ENCODE measurements around the gene C17orf50. TPM values are rescaled to one million over a fixed set of nuclear protein-coding genes. Genes with fewer than 3 reads are reported as not detected.

The C17orf50 gene
- total RNA-seq, 1 donor, result not detected

DNA sequence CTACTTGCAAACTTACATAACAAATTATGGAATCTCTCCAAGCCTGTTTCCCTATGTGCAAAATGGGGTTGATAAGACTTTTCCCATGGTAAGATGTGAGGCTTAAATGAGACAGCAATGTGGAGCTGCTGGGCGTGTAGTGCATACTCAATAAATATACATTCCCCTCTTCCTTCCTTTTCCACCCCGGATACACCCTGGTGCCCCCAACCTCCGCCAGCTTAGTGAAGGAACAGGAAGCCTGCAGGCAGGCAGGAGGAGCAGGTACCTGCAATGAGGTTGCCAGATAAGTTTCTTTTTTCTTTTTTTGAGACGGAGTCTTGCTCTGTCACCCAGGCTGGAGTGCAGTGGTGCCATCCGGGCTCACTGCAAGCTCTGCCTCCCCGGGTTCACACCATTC is 14.9 kb downstream of the C17orf50 start:
- Histone ChIP-seq H3K9me3 (ENCODE audit: low read depth, low read length) (no peaks in the 10 kb centered on the region), H3K4me1 (ENCODE audit: insufficient read depth, low read length) (peaks cover 9% of the 10 kb centered on the region), H3K4me3 (ENCODE audit: low read length) (no peak overlapping the region), H3K27me3 (ENCODE audit: insufficient read depth, low read length) (peaks cover 3% of the 10 kb centered on the region)

GRCh38 chr17:35778641-35779196 is 18.0 kb downstream of the C17orf50 start:
- peaks cover 9% of the 10 kb centered on the region for H3K4me1 ChIP-seq (ENCODE audit: insufficient read depth, low read length)
- H3K27me3 ChIP-seq (ENCODE audit: insufficient read depth, low read length), result peaks cover 3% of the 10 kb centered on the region
- no peak overlapping the region for H3K4me3 ChIP-seq (ENCODE audit: low read length)
- H3K9me3 ChIP-seq (ENCODE audit: low read depth, low read length), result no peaks in the 10 kb centered on the region

DNA sequence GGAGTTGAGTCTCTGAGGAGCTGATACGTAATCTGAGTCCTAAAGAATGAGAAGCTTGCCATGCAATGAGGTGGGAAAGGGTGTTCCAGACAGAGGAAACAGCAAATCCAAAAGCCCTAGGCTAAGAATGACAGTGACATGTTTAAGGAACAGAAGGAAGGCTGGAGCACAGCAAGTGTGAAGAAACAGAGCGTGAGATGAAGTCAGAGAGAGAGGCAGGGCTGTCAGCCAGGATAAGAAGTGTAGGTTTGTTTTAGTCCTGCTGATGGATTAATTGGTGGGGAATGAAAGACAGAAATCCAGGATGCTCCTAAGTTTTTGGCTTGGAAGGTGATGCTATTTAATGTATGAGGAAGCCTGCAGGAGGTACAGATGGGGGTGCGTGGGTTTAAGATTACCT is 20.3 kb downstream of the C17orf50 start:
- Histone ChIP-seq H3K27me3 (ENCODE audit: insufficient read depth, low read length) (peaks cover 3% of the 10 kb centered on the region), H3K9me3 (ENCODE audit: low read depth, low read length) (no peaks in the 10 kb centered on the region), H3K4me1 (ENCODE audit: insufficient read depth, low read length) (peaks cover 9% of the 10 kb centered on the region), H3K4me3 (ENCODE audit: low read length) (no peak overlapping the region)

- no peaks in the 10 kb centered on the region for H3K4me1 ChIP-seq (ENCODE audit: insufficient read depth, low read length)
- H3K27me3 ChIP-seq (ENCODE audit: insufficient read depth, low read length), result no peaks in the 10 kb centered on the region
- no peak overlapping the region for H3K4me3 ChIP-seq (ENCODE audit: low read length)
- no peaks in the 10 kb centered on the region for H3K9me3 ChIP-seq (ENCODE audit: low read depth, low read length)
Measured at GRCh38 chr17:35784895-35785294, 24.2 kb downstream of the C17orf50 start.

DNA sequence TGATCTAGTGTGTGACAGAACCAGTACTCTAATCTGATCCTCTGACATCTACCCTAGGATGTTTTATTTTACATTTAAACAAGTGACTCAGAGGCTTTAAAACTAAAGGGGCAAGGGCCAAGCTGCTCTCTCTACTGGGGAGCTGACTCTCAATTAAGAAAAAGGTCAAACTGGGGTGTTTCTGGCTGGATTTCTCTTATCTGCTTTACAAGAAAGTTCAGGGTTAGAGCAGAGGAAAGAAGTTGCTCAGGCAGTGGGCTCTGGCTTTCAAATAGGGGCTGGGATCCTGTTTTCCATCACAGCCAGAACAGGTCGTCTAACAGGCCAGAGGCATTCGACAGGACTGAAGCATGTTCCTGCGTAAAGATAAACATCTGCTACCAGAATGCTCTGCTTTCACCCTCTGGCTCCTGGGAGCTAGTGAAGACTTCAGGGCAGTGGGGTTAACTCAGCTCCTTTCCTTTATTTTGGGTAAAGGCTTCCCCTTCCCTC is 26.3 kb downstream of the C17orf50 start:
- Histone ChIP-seq H3K4me1 (ENCODE audit: insufficient read depth, low read length) (no peaks in the 10 kb centered on the region), H3K27me3 (ENCODE audit: insufficient read depth, low read length) (peaks cover 3% of the 10 kb centered on the region), H3K9me3 (ENCODE audit: low read depth, low read length) (no peaks in the 10 kb centered on the region), H3K4me3 (ENCODE audit: low read length) (no peak overlapping the region)

DNA sequence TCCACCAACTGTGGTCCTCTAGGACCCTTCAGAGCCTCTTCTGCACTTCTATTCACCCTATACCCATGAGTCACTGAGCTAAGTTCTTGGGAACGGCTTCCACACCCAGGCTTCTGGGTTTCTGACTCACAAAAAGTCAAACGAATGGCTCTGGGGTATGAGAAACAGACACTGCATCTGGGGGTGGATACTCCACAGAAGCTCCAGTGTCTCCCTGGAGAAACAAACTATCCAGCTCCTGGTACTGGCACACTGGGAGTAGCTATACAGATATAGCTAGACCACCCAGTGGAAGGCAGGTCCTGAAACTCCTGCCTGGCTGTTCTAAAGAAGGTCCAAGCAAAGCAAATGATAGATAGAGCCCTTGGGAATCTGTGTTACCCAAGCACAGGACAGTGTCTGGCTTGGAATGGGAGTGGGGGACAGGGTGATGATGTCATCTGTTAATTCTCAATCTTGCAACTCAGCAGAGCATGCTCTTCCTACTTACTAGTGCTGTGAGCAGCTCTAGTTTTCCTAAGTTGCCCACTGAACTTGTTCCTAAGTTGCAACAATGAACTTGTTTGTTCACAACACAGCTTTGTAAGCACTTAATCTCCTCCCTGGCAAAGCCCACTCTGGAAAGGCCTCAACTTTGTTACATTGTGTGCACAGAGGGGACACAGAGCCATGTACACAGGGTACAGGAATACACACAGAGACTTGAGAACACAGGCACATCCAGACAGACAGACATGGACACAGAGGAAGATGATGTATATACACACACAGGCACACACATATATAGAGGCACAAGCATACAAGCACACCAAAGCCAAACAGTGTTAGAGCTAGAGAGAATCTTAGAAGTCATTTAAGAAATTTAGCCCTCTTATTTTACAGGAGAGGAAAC is 28.0 kb downstream of the C17orf50 start:
- peaks cover 19% of the 10 kb centered on the region for H3K27me3 ChIP-seq (ENCODE audit: insufficient read depth, low read length)
- no peaks in the 10 kb centered on the region for H3K9me3 ChIP-seq (ENCODE audit: low read depth, low read length)
- H3K4me1 ChIP-seq (ENCODE audit: insufficient read depth, low read length), result no peaks in the 10 kb centered on the region
- no peak overlapping the region for H3K4me3 ChIP-seq (ENCODE audit: low read length)

DNA sequence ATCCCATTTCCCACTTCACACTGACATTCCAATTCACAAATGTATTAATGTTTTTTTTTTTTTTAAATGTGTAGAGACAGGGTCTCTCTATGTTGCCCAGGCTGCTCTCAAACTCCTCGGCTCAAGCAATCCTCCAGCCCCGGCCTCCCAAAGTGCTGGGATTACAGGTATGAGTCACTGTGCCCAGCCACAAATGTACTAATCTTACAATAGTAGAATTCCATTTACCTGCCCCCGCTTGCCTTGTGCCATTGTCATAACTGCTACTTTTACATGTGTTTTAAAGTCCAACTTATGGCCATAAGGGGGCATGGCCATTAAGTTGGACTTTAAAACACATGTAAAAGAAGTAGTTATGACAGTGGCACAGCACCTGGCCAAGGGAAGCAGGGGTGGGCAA is 30.2 kb downstream of the C17orf50 start:
- Histone ChIP-seq H3K4me1 (ENCODE audit: insufficient read depth, low read length) (peaks cover 14% of the 10 kb centered on the region), H3K27me3 (ENCODE audit: insufficient read depth, low read length) (peaks cover 39% of the 10 kb centered on the region), H3K4me3 (ENCODE audit: low read length) (no peak overlapping the region), H3K9me3 (ENCODE audit: low read depth, low read length) (no peaks in the 10 kb centered on the region)

DNA sequence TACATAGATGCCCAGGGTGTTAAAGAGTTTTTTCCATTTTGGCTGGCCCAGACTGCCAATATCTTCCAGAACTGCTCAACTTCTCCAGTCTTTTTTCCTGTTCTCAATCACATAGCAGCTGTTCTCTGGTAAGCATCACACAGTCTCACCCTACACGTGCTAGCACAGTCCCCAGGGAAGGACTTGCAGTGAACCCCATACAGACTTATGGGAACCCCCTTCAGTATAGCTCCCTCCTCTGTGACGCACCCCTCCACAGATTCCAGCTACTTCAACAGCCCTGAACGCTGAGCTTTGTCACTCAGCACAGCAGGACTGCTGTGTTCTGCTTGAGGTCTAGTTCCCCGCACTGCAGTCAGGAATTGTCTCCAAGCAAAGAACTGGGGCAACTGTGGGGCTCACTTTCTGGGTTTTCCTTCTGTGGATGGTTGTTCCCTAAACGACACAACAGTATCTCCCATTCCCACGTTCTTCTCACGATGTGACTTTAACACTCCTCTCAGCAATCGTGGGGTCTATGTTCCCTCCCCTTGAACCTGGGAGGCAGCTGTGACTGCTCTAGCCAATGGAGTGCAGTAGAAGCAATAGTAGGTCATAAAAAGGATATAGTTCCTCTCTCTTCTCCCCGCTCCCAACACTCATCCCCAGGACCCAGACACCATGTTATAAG is 31.1 kb downstream of the C17orf50 start:
- peaks cover 48% of the 10 kb centered on the region for H3K27me3 ChIP-seq (ENCODE audit: insufficient read depth, low read length)
- H3K9me3 ChIP-seq (ENCODE audit: low read depth, low read length), result no peaks in the 10 kb centered on the region
- peaks cover 16% of the 10 kb centered on the region for H3K4me1 ChIP-seq (ENCODE audit: insufficient read depth, low read length)
- H3K4me3 ChIP-seq (ENCODE audit: low read length), result no peak overlapping the region

GRCh38 chr17:35793257-35793656 is 32.6 kb downstream of the C17orf50 start:
- Histone ChIP-seq H3K4me1 (ENCODE audit: insufficient read depth, low read length) (peaks cover 16% of the 10 kb centered on the region), H3K9me3 (ENCODE audit: low read depth, low read length) (no peaks in the 10 kb centered on the region), H3K4me3 (ENCODE audit: low read length) (no peak overlapping the region), H3K27me3 (ENCODE audit: insufficient read depth, low read length) (peaks cover 63% of the 10 kb centered on the region)

- Histone ChIP-seq H3K27me3 (ENCODE audit: insufficient read depth, low read length) (peaks cover 64% of the 10 kb centered on the region), H3K4me1 (ENCODE audit: insufficient read depth, low read length) (peaks cover 16% of the 10 kb centered on the region), H3K9me3 (ENCODE audit: low read depth, low read length) (no peaks in the 10 kb centered on the region), H3K4me3 (ENCODE audit: low read length) (peak within 1 kb of the TSS; percentile 25)
Measured at GRCh38 chr17:35795007-35795870, 34.6 kb downstream of the C17orf50 start, which contains the start of gene MMP28. Gene MMP28 (minus strand): TSS chr17:35795641. CDS start chr17:35795377, 264 bp downstream.

- H3K27me3 ChIP-seq (ENCODE audit: insufficient read depth, low read length), result peaks cover 64% of the 10 kb centered on the region
Measured at GRCh38 chr17:35795871-35796265, 35.2 kb downstream of the C17orf50 start.

GRCh38 chr17:35796942-35797341 is 36.3 kb downstream of the C17orf50 start:
- Histone ChIP-seq H3K27me3 (ENCODE audit: insufficient read depth, low read length) (peaks cover 62% of the 10 kb centered on the region), H3K4me3 (ENCODE audit: low read length) (no peak overlapping the region), H3K9me3 (ENCODE audit: low read depth, low read length) (no peaks in the 10 kb centered on the region), H3K4me1 (ENCODE audit: insufficient read depth, low read length) (peaks cover 27% of the 10 kb centered on the region)

More at GRCh38 chr17:35795871-35796265, 35.2 kb downstream of the C17orf50 start:
- H3K9me3 ChIP-seq (ENCODE audit: low read depth, low read length), result no peaks in the 10 kb centered on the region
- peak overlapping the region; percentile 25 for H3K4me3 ChIP-seq (ENCODE audit: low read length)
- peaks cover 16% of the 10 kb centered on the region for H3K4me1 ChIP-seq (ENCODE audit: insufficient read depth, low read length)

- H3K4me3 ChIP-seq (ENCODE audit: low read length), result no peak overlapping the region
- H3K9me3 ChIP-seq (ENCODE audit: low read depth, low read length), result no peaks in the 10 kb centered on the region
- H3K27me3 ChIP-seq (ENCODE audit: insufficient read depth, low read length), result peaks cover 58% of the 10 kb centered on the region
- peaks cover 27% of the 10 kb centered on the region for H3K4me1 ChIP-seq (ENCODE audit: insufficient read depth, low read length)
Measured at GRCh38 chr17:35797370-35797769, 36.7 kb downstream of the C17orf50 start.

DNA sequence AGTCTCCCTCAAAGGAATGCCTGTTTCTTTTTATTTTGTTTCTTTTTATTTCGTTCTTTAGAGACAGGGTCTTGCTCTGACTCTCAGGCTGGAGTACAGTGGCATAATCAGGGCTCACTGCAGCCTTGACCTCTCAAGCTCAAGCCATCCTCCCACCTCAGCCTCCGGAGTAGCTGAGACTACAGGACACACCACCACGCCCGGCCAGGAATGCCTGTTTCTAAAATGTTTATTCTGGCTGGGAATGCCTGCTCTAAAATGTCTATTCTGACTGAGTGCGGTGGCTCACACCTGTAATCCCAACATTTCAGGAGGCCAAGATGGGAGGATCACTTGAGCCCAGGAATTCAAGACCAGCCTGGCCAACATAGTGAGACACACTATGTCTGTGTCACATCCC is 37.2 kb downstream of the C17orf50 start:
- peaks cover 53% of the 10 kb centered on the region for H3K27me3 ChIP-seq (ENCODE audit: insufficient read depth, low read length)
- H3K9me3 ChIP-seq (ENCODE audit: low read depth, low read length), result no peaks in the 10 kb centered on the region
- peaks cover 27% of the 10 kb centered on the region for H3K4me1 ChIP-seq (ENCODE audit: insufficient read depth, low read length)
- H3K4me3 ChIP-seq (ENCODE audit: low read length), result no peak overlapping the region

Measured in mononuclear cell (primary cell).